GM23248 (cell line): Measurements from ENCODE around the gene SLC6A11.

ENCODE experiments used
- EZH2 ChIP-seq: fragments of 200-600 bp; sonication (generic); IDR thresholded peaks from 2 replicates; pipeline ENCODE4 v1.6.1; 2018; ENCODE audit warnings: antibody characterized with exemption, mild to moderate bottlenecking; ENCODE audit not compliant: insufficient read depth, poor library complexity, severe bottlenecking
- EZH2phosphoT487 ChIP-seq: fragments of 200-600 bp; sonication (generic); IDR thresholded peaks from 2 replicates; pipeline ENCODE4 v1.6.1; 2018; ENCODE audit warnings: antibody characterized with exemption, moderate library complexity, mild to moderate bottlenecking, low read depth; ENCODE audit not compliant: insufficient read depth

GRCh38 chr3:10779293-10779805, 36.7 kb upstream of the SLC6A11 start:
- TF ChIP-seq EZH2 = no peak
- no peak for TF ChIP-seq EZH2phosphoT487
